PC-9 (cell line): ENCODE results near the gene ZBTB11.

ENCODE experiments used
- CTCF ChIP-seq: fragments of 200-600 bp; sonication (generic); conservative IDR thresholded peaks from 2 replicates; pipeline ENCODE4 v1.6.1; 2017; ENCODE audit warnings: mixed run types, antibody characterized with exemption, mild to moderate bottlenecking, moderate library complexity
- EZH2 ChIP-seq: fragments of 200-600 bp; sonication (generic); IDR thresholded peaks from 2 replicates; pipeline ENCODE4 v1.8.0; 2017; ENCODE audit warnings: antibody characterized with exemption, low read depth

GRCh38 chr3:101680466-101680865 lies 3.5 kb upstream of the ZBTB11 start:
- TF ChIP-seq CTCF: no peak
- TF ChIP-seq EZH2: no peak
